ENCODE data around the gene NR4A1. TPM values are rescaled to one million over a fixed set of nuclear protein-coding genes. Genes with fewer than 3 reads are reported as not detected.

The NR4A1 gene
- total RNA-seq, 1 experiment from 2014 or later = 25.8 TPM

GRCh38 chr12:52033446-52034140 lies 17.6 kb upstream of the NR4A1 start:
- Histone ChIP-seq H3K56ac (ENCODE audit: insufficient read length, low read depth, low read length) (no peak overlapping the region), H2BK120ac (ENCODE audit: low read depth, low read length, poor library complexity, severe bottlenecking) (peak overlapping the region; percentile 94), H3K79me2 (ENCODE audit: insufficient read depth, low read length) (peaks cover 1% of the 10 kb centered on the region; the same call in 1 of the 2 replicates), H4K8ac (replicated peaks; ENCODE audit: insufficient read length, low read depth, low read length) (no peak overlapping the region), H2AFZ (ENCODE audit: low read length) (no peak overlapping the region), H2AK5ac (ENCODE audit: insufficient read length, low read length) (no peak overlapping the region), H2BK5ac (ENCODE audit: insufficient read length, low read length) (no peak overlapping the region), H3K4me1 (ENCODE audit: insufficient read depth, low read length) (peaks cover 2% of the 10 kb centered on the region; the same call in 1 of the 2 replicates), H3K23me2 (ENCODE audit: insufficient read length, low read depth, low read length, poor library complexity, severe bottlenecking) (peaks cover 10% of the 10 kb centered on the region), H4K91ac (ENCODE audit: insufficient read length, low read depth, low read length) (peak overlapping the region; percentile 52), H3K27me3 (ENCODE audit: insufficient read depth, low read length) (peaks cover 2% of the 10 kb centered on the region; the same call in 1 of the 2 replicates), H2BK15ac (ENCODE audit: low read depth, low read length) (no peak overlapping the region), H3K23ac (ENCODE audit: insufficient read length, low read depth, low read length) (no peak overlapping the region), H3K18ac (ENCODE audit: insufficient read length, low read depth, low read length) (peak overlapping the region; percentile 74), H3K14ac (ENCODE audit: insufficient read depth, low read length) (peak overlapping the region; percentile 84), H3K27ac (ENCODE audit: insufficient read length, low read depth, low read length) (no peak overlapping the region), H3T11ph (ENCODE audit: low read length) (no peak overlapping the region), H2BK12ac (ENCODE audit: insufficient read length, low read depth, low read length) (peak overlapping the region; percentile 38), H3K79me1 (ENCODE audit: insufficient read depth, low read depth, low read length, poor library complexity, severe bottlenecking) (no peaks in the 10 kb centered on the region), H4K5ac (ENCODE audit: insufficient read length, low read depth, low read length) (no peak overlapping the region), H2BK20ac (ENCODE audit: low read depth, low read length, poor library complexity, severe bottlenecking) (no peak overlapping the region), H3K4me2 (ENCODE audit: insufficient read depth, insufficient read length, low read length) (peak overlapping the region; percentile 39), H3K4ac (ENCODE audit: low read depth, low read length) (peak overlapping the region; percentile 46), H4K20me1 (ENCODE audit: control insufficient read depth, insufficient read depth, insufficient read length) (peaks cover 2% of the 10 kb centered on the region), H3K9me3 (ENCODE audit: control insufficient read depth, low read depth, low read length) (no peaks in the 10 kb centered on the region), H3K9ac (ENCODE audit: extremely low read depth, insufficient read length, low read length) (peak overlapping the region; percentile 25)
- no CpG with 5 or more reads among the region's 13 CpGs for WGBS (ENCODE audit: extremely low coverage, insufficient read length, low lambda C conversion rate)
- Mint-ChIP-seq H3K9me3 (no peaks in the 10 kb centered on the region), H3K36me3 (ENCODE audit: insufficient read depth in 1 of 3, low read depth in 3 of 3) (peaks cover 0 to 2% (median 0%) of the 10 kb centered on the region in 3 experiments; a peak in 1 of 7 replicates), H3K4me1 (peaks cover 32 to 46% of the 10 kb centered on the region in 2 experiments), H3K27me3 (ENCODE audit: low read depth) (peaks cover 46% of the 10 kb centered on the region), H3K27ac (peak overlapping the region; percentile 87 to 93 (median 91); a peak in 6 of 7 replicates), H3K4me3 (peak overlapping the region; percentile 54 to 74)
- DNase-seq = no peak
- TF ChIP-seq CTCF (conservative IDR thresholded peaks at IDR 0.05) = no peak

Measured in H9 (cell line).